ENCODE data around the gene CCDC90B. TPM values are rescaled to one million over a fixed set of nuclear protein-coding genes. Genes with fewer than 3 reads are reported as not detected.

The CCDC90B gene
- total RNA-seq = 8.2 TPM

GRCh38 chr11:83285771-83286528, at the start of gene CCDC90B:
Gene CCDC90B (minus strand): TSS chr11:83286367. CDS start chr11:83285972, 395 bp downstream.
- intact Hi-C loops (cut with DNase I) = loop anchor here (1.0 to 5.0 kb wide), 5 partner anchors 93 to 554 kb away; partner anchors contain the start of genes ANKRD42, FAM181B, PRCP and RAB30

GRCh38 chr11:83335446-83336070, 49.4 kb upstream of the CCDC90B start:
- DNase-seq (ENCODE audit: low spot score in 2 of 2) = no peak
- H3K9me3 ChIP-seq = no peaks in the 10 kb centered on the region

More at GRCh38 chr11:83285771-83286528, at the start of gene CCDC90B:
- DNase-seq (ENCODE audit: low spot score in 2 of 2) = peak; percentile 89 to 98
- no peaks in the 10 kb centered on the region for H3K27me3 ChIP-seq
- H3K9me3 ChIP-seq = no peaks in the 10 kb centered on the region
- peak within 1 kb of the TSS; percentile 86 to 87 for H3K4me3 ChIP-seq
- H3K27ac ChIP-seq = peak within 1 kb of the TSS; percentile 94 to 98
- peaks cover 0 to 20% of the 10 kb centered on the region in 2 donors for H3K4me1 ChIP-seq
- no peaks in the 10 kb centered on the region for H3K36me3 ChIP-seq
- peak in 1 of 3 experiments; percentile 22 for TF ChIP-seq CTCF (IDR thresholded peaks at IDR 0.05)

GRCh38 chr11:83330303-83330702, 44.1 kb upstream of the CCDC90B start:
- intact Hi-C loops (cut with DNase I) = no loop called here
- H3K36me3 ChIP-seq = no peaks in the 10 kb centered on the region
- no peak overlapping the region for H3K27ac ChIP-seq
- H3K4me1 ChIP-seq = no peaks in the 10 kb centered on the region
- no peak for DNase-seq (ENCODE audit: low spot score in 2 of 2)
- no peaks in the 10 kb centered on the region for H3K27me3 ChIP-seq
- H3K4me3 ChIP-seq = no peak overlapping the region
- TF ChIP-seq CTCF (IDR thresholded peaks at IDR 0.05) = no peak
- H3K9me3 ChIP-seq = no peaks in the 10 kb centered on the region

More at GRCh38 chr11:83335446-83336070, 49.4 kb upstream of the CCDC90B start:
- Histone ChIP-seq H3K36me3 (no peaks in the 10 kb centered on the region), H3K4me3 (no peak overlapping the region), H3K4me1 (no peaks in the 10 kb centered on the region), H3K27me3 (no peaks in the 10 kb centered on the region), H3K27ac (no peak overlapping the region)
- intact Hi-C loops (cut with DNase I) = no loop called here
- no peak for TF ChIP-seq CTCF (IDR thresholded peaks at IDR 0.05)

GRCh38 chr11:83326326-83326725, 40.2 kb upstream of the CCDC90B start:
- Histone ChIP-seq H3K27ac (no peak overlapping the region), H3K27me3 (no peaks in the 10 kb centered on the region), H3K9me3 (no peaks in the 10 kb centered on the region), H3K4me3 (no peak overlapping the region), H3K4me1 (no peaks in the 10 kb centered on the region), H3K36me3 (no peaks in the 10 kb centered on the region)
- TF ChIP-seq CTCF (IDR thresholded peaks at IDR 0.05) = no peak
- DNase-seq (ENCODE audit: low spot score in 2 of 2) = no peak
- intact Hi-C loops (cut with DNase I) = no loop called here

GRCh38 chr11:83319346-83319745, 33.2 kb upstream of the CCDC90B start:
- Histone ChIP-seq H3K4me3 (no peak overlapping the region), H3K36me3 (no peaks in the 10 kb centered on the region), H3K27ac (no peak overlapping the region), H3K4me1 (no peaks in the 10 kb centered on the region), H3K9me3 (no peaks in the 10 kb centered on the region), H3K27me3 (no peaks in the 10 kb centered on the region)
- no peak for TF ChIP-seq CTCF (IDR thresholded peaks at IDR 0.05)
- DNase-seq (ENCODE audit: low spot score in 2 of 2) = no peak
- intact Hi-C loops (cut with DNase I) = no loop called here

Measured in ascending aorta (tissue), 2 donors.